NCI-H1436 treated with DMSO at 0.1 percent for 48 hours (cell line): ENCODE data around the gene LRFN4.
A peak's percentile ranks its signal among the peaks of the same experiment; 100 is the strongest.

ENCODE experiments used
- DNase-seq: peaks from one replicate; lab custom pipeline; 2025; lab: John Stamatoyannopoulos, UW

Gene LRFN4

DNA sequence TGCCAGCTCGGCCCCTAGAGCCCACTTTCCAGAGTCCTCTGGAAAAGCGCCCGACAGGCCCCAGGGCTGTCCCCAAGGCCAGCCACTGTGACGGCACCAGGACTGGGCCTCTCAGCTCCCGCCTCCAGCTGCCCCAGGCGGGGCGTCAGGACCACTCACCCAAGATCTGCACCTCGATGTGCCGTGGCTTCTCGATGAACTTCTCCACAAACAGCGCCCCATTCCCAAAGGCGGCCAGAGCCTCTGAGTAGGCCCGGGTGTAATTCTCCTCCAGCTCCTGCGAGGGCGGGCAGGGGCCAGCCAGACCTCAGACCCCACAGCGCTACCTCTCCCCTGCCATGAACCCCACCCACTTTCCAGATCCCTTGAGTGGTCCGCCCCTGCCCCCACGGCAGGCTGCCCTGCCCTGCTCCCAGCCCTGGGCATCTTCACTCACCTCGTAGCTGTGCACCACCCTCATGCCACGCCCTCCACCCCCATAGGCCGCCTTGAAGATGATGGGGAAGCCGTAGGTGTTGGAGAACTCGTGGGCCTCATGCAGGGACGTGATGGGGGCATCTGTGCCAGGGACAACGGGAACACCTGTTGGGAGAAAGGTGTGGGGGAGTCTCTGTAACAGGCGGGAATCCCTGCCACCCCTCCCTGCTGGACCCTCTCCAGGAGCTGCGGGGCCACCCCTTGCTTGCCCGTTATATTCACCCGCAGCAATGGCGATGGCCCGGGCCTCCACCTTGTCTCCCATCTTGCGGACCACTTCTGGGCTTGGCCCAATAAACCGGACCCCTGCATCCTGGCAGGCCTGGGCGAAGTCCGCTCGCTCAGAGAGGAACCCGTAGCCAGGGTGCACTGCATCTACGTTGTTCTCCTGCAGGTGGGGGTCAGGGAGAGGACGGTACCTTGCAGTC is 14.0 kb downstream of the LRFN4 start:
- no peak for DNase-seq

DNA sequence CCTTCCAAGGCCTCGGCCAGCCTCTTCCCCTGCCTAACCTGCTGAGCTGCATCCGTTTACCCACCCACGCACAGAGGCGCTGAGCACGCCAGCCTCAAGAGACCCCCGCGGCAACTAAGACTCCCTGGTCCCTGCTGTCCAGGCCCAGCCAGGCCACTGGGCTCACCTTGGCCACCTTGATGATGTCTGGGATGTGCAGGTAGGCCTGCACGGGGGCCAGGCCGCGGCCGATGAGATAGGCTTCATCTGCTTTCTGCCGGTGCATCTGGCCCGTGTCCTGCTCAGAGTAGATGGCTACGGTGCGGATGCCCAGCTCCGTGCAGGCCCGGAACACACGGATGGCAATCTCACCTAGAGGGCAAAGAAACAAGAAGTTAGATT is 14.6 kb downstream of the LRFN4 start:
- DNase-seq = no peak

DNA sequence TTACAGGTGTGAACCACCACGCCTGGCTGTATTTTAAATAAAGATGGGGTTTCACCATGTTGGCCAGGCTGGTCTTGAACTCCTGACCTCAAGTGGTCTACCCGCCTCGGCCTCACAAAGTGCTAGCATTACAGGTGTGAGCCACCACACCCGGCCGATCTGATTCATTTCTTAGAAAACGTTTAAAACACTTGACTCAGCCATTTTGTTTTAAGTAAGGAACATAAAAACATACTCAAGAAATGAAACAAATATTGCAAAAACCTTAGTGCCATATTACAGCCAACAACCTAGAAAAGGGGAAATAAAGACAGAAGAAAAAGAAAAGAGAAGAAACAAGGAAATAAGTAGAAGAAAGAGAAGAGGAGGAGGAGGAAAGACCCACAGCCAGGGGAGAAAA is 17.4 kb downstream of the LRFN4 start:
- DNase-seq = no peak

DNA sequence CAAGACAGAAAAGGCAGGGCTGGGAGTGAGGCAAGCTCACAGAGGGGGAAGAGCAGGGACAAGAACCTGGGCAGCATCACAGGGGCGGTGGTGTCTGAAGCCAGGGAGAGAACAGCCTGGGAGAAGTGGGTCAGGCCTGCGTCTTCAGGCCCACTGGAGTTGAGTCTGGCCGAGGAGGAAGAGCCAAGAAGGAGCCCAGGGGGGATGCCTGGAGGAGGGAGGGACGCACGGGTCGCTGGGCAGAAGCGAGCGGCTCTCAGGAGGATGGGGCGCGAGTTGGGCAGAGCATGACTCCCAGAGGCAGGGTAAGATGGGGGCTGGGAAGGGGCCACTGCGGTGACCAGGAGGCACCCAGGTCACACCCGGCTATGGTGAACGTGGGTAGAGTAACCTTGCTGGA is 18.5 kb downstream of the LRFN4 start:
- DNase-seq = no peak

DNA sequence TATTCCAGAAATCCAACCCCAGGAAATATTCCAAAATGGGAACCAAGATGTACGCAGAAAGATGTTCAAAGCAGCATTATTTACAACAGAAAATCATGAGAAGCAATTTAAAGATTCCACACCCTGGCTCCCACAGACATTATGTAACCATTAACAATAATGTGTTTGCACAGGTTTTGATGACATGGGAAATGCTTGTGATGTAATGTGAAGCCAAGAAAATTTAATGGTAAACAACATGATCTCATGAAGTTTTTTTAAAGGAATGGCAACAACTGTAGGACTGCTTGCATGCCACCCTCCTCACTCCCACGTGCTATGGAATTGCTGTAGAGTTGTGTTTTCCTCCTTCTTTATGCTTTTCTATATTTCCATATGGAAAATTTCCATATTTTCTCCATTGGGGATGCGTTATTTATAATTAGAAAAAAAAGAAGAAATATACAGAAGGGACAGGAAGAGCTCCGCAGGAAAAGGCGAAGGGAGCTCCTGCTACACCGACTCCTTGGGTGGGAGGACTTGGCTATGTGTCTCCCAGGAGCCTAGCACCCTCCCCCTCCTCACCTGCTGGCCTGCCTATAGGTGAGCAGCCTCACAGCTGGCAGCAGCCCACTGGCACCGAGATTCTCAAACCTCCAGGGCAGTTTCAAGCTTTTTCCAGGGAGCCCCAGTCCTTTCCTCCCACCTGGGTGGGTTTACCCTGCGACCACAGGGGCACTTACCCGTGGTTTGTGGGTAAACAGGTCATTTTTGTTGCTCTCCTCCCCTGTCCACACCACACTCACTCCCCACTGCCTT is 20.9 kb downstream of the LRFN4 start:
- DNase-seq = no peak

DNA sequence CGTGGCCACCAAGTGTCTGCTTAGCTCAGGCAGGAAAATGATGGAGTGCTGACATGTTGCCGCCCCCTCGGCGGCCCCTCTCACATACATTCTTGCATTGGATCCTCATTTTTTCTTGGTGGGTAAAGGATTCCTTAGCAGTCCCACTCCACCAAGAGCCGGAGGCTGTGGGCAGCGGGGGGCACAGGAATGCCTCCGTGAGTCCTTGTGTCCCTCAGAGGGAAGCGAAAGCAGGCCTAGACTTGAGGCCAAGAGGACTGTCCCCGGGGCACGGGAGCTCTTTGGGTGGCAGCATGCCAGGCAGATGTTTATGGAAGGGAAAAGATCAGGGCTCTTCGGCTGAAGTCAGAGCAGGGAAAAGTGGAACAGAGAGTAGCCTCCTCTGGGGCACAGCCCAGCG is 21.6 kb downstream of the LRFN4 start:
- no peak for DNase-seq

DNA sequence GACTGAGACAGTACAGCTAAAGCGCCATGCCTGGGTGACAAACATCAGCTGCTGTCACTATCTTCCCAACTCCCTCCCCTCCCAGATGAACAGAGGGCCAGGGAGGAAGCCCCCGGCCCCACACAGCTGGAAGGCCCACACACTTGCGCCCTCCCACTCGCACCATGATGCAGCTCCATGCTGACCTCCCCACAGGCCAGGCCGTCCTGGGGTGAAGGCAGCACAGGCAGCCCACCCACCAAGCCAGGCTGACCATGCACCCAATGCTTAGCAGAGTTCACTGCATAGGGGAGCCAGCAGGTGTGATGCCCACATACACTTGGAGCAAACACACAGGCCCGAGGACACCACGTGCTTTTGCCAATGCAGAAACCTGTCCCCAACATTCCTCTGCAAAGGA is 22.1 kb downstream of the LRFN4 start:
- no peak for DNase-seq

DNA sequence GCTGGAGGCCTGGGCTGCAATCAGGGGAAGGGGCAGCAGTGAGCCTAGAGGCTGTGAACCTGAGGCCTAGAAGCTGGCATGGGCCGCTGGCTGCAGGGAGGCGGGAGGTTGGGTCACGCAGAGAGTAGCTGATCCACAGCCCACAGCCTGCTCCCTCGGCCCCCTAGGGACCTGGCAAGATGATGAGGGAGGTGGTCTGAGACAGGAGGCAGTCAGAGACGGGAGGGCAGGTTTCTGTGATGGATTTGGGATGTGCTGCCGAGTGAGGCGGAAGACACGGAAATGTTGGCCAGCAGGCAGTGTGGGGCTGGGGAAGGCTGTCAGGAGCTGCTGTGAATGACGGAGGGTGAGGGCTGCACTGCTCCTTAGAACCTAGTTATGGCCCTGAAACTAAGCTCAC is 22.7 kb downstream of the LRFN4 start:
- DNase-seq = no peak

DNA sequence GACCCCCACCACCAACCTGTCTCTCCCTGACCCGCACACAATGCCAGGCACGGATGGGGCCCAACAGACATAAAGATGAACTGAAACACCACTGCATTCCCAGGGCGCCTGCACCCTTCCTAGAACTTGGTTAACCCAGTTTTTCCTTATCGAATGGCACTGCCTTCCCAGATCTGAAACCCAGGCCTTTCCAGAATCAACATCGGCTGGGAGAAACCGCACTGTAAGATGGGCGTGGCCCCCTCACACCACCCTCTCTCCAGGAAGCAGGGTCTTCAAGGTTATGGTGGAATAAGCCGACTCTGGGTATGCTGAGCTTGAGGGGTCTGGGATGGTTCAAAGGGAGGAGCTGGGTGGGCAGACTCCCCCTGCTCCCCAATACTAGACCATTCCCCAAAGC is 23.1 kb downstream of the LRFN4 start:
- no peak for DNase-seq

DNA sequence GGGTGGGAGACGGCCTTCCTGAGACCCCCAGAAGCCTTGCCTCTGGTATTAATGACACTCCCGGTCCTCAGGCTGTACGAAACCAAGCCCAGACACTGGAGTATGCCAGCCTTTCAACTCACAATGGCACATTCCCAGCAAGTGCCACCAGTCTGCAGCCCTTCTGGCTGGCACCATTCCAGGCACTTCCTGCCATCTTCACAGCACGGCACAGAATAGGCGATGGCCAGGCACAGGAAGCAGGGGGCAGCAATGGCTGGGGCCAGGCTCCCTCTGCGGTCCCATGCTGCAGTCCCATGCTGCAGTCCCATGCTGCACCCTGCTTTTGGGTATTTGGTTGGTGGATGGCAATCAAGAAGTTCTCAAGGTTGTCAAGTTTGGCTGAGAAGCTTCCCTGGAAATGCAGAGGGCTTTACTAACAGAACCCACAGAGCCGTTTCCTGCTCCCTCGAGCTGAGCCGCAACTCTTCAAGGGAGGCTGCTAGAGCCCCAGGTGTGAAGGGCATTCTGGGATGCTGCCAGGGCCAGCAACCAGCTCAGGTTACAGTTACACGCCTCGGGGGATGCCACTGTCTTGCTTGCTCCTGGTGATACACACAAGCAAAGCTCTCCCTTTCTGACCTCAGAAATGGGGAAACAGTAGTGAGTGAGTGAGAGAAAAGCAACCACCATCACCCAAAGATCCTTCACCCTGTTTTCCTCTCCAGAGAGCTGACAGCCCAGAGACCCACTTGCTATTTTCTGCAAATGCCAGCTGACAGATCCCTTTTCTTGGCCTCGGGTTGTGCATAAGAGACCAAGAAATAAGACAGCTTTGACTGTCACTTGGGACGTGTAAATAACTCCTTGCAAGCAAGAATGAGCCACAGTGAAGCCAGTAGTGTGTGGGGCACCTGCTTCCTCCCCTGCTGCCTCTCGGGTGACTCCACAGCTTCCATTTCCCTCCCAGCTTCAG is 23.9 kb downstream of the LRFN4 start:
- peak; percentile 47 for DNase-seq

DNA sequence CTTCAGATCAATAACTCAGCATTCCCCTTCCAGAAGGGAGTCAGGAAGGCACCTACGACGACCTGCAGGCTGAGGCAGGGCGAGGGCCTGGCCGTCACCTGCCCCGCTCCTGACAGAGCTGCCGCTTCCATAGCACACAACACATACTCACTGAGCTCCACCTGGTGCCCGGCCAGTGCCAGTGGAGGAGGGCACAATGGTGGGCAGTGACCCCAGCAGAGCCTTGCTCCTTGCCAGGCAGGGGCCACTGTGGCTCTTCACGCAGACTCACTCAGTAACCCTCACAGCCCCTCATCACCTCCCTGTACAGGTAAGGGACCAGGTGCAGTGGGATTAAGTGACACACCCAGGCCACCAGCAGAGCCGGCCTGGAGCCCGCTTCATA is 24.6 kb downstream of the LRFN4 start:
- no peak for DNase-seq

DNA sequence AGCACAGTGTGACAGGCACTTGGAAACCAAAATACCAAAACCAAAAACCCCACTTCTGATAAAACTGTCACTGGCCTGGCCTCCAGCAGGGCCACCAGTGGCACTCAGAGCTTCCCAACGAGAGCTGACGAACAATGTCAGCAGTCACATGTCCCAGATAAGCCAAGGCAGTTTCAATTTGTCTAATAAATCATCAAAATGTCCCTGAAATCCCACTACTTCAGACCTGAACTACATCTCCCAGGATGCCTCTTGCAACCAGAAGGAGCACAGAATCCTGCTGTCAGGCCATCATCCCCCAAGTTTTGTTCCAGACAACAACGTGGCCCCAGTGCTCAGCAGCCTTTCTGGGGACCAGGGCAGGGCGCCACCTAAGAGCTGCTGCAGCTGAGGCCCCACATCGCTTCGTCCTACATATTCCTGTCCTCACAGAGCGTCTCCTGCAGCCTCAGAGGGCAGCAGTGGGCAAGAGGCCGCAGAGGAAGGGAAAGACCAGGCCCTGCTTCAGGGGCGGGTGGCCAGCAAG is 25.1 kb downstream of the LRFN4 start:
- no peak for DNase-seq

DNA sequence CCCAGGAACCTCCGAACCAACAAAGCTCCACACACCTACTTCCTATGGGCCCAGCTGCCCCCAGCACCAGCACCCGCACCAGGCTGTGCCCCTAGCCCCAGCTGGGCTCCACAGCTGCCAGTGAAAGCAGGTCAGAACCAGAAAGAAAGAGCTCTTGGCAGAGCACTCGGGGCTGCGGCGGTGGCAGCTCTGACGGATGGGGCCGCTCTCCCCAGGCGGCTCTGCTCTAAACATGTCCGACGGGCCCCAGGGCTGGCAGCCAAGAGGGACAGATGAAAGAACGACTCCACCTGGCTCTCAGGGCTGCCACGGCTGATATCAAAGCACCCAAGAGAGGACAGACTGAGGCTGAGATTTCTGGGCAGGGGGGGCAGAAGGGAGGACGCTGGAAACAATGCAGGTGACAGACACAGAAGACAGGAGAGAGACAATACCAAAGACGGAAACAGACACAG is 25.7 kb downstream of the LRFN4 start:
- DNase-seq = no peak

DNA sequence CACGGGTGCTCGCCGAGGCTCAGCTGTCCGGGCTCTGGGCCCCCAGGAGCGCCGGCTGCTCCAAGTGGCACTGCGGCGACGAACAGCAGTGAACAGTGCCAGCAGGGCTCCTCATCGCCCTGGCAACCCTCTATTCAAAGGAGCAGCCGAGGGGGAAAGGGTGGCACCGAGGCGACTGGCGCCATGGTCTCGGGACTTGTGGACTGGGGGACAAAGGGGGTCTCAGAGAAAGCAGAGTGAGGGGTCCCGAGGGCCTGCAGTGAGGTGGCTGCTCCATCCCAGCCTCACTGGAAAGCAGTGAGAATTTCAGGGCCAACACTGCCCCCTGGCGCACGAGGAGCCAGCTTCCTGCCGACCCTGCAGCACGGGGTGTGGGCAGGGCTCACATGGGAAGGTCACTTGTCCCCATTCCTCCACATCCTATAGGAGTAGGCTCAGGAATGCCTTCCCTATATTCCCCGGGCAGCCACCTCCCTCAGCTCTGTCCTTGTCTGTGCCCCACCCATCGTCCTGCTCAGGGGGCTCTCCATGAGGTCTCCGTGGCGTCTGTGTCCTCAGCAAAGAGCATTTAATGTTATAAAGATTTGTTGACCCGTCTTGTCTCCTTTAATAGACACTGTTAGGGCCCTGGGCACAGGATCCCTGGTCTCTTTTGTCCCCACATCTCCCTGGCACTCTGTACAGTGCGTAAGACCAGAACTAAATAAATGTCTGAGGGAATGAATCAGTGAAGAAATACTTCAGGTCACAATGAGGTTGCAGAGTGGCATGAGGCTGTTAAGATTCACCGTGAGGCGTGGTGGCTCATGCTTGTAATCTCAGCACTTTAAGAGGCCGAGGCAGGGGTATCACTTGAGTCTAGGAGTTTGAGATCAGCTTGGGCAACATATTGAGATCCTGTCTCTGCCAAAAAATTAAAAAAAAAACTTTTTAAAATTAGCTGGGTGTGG is 26.4 kb downstream of the LRFN4 start:
- no peak for DNase-seq

DNA sequence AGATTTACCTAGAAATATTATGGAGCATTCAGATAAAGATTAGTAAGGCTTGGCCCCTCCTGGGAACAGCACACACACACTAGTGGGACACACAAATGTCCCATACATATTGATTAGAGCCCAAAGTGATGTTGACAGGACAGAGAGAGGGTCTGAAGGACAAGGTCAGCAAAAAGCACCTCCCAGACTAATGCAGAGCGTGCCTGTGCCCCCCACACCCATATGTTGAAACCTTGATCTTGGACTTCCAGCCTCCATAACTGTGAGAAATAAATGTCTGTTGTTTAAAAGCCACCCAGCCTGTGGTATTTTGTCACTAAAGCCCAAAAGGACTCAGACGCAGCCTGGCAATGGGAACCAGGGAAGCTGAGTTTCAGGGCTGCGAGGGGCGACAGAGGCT is 27.6 kb downstream of the LRFN4 start:
- DNase-seq = no peak

DNA sequence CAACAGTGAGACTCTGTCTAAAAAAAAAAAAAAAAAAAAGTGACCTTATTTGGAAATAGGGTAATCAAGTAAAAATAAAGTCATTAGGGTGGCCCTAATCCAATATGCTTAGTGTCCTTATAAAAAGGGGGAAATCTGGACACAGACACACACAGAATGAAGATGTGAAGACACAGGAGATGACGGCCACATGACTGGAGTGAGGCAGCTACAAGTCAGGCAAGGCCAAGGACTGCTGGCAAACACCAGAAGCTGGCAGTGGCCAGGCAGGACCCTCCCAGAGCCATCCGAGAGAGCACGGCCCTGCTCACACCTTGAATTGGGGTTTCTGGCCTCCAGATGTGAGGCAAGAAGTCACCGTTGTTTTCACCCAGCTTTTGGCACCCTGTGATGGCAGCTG is 28.6 kb downstream of the LRFN4 start:
- DNase-seq = no peak

DNA sequence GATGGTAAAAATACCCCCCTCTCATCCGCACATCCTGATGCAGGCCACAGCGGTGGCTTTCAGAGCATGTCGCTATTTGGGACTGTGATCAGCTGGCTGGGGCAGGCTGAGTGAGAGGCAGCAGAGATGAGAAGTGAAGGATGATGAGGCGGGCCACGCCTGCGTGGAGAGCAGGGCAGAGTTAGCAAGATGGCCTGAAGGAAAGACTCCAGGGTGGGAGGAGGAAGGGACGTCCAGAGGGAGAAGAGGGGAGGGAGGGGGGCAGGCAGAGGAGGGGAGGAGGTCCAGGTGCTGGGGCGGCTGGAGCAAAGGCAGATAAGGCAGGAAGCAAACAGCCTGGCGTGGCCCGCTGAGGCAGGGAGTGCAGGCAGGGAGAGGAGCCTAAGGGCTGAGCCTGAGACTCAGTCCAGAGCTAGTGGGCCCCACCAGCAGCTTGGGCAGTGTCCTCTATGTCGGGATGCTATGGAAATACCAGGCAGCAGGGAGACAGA is 29.1 kb downstream of the LRFN4 start:
- no peak for DNase-seq

DNA sequence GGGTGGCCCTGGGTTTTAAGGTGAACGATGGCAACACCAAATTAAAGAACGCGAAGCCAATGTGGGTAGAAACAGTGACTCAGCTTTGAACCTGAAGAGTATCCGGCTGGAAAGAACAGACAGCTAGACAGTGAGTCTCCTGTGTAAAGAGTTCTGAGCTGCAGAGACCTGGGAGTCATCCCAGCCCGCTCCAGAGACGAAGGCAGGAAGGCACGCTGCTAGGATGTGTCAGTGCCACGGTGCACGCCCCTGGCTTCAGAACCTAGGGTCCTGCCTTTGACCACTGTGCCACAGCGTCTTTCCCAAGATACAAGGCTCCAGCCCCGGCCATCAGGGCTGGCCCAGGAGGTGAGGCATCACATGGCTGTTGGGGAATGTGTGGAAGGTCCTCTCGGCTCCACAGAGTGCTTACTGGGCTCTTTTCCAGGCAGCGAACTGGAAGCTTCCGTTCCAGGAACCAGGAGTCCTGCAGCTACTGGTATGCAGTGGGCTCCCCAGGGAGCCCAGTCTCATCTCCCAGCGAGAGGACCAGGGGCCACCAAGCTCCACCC is 29.9 kb downstream of the LRFN4 start:
- no peak for DNase-seq

DNA sequence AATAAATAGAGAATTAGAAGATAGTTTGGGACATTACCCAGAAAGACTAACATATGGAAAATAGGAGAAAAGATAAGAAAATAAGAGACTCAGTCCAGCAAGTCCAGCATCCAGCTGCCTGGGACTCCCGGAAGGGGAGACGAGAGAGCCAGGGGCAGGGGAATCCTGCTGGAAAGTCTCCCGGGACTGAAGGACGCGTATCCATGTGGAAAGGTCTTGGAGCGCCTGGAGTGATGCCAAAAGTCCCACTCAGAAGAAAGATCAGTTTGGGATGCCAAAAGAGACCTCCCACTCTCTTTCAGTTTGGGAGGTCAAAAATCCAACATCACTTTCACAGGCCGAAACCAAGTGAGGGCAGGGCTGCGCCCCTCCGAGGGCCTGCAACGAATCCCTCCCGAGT is 30.7 kb downstream of the LRFN4 start:
- no peak for DNase-seq

DNA sequence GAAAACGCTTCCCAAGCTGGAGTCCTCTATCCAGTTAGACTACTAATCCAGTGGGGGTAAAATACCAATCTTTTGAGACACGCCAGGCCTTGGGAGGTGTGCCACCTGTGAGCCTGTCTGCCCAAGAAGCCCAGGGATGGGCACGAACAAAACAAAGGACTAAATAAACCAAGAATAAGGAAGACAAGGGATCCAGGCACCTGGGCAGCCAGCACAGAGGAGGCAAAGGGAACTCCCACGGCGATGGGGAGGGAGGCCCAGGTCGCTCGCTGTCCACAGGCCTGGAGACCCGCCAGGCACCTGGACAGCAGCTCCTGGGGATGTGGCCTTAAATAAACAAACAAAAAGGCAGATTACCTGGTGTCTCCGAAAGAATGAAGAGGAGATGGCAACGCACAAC is 31.4 kb downstream of the LRFN4 start:
- no peak for DNase-seq
